ENCODE data around the gene CAMTA1.

Gene CAMTA1

DNA sequence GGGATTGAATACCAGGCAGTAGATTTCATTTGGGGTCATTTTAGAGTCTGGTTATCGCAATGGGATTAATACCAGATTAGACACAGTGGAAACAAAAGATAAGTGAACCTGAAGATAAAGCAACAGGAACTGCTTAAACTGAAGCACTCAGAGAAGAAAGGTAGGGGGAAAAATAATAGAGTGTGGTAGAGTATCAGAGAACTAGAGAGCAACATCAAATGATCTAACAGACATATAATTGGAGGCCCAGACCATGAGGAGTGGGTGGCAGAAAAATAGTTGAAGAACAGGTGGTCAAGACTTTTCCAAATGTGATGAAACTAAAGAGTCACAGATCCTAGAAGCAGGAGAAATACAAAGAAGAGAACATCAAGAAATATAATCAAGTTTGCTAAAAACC, 484.3 kb downstream of the CAMTA1 start:
- DNase-seq (ENCODE audit: low read depth) = no peak
- TF ChIP-seq, protein P1, sequence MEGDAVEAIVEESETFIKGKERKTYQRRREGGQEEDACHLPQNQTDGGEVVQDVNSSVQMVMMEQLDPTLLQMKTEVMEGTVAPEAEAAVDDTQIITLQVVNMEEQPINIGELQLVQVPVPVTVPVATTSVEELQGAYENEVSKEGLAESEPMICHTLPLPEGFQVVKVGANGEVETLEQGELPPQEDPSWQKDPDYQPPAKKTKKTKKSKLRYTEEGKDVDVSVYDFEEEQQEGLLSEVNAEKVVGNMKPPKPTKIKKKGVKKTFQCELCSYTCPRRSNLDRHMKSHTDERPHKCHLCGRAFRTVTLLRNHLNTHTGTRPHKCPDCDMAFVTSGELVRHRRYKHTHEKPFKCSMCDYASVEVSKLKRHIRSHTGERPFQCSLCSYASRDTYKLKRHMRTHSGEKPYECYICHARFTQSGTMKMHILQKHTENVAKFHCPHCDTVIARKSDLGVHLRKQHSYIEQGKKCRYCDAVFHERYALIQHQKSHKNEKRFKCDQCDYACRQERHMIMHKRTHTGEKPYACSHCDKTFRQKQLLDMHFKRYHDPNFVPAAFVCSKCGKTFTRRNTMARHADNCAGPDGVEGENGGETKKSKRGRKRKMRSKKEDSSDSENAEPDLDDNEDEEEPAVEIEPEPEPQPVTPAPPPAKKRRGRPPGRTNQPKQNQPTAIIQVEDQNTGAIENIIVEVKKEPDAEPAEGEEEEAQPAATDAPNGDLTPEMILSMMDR (IDR thresholded peaks at IDR 0.05; ENCODE audit: low read depth, low read length, missing control alignments) = no peak
- no peak overlapping the region for H3K4me3 ChIP-seq (ENCODE audit: low read depth, low read length)

GRCh38 chr1:7274256-7274655, 489.0 kb downstream of the CAMTA1 start:
- TF ChIP-seq, protein P1 (IDR thresholded peaks at IDR 0.05; ENCODE audit: low read depth, low read length, missing control alignments) = no peak
- no peak overlapping the region for H3K4me3 ChIP-seq (ENCODE audit: low read depth, low read length)
- no peak for DNase-seq (ENCODE audit: low read depth)

DNA sequence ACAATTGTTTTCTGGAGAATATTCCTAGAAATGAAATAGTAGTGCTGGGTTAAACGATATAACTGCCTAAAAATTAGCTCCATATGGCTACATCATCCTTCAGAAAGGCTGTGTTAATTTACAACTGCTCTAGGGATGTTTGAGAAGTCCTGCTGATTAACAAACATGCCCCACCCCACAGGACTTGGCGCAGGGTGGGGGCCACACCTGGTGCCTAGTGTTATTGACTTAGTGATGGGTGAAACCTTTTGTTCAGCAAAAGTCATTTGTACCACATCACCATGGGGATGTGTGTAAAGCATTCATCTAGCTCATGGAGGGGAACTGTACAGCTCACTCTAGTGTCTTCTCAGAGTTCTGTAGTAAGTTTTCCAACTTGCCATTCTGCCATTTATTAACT, 492.8 kb downstream of the CAMTA1 start:
- H3K4me3 ChIP-seq (ENCODE audit: low read depth, low read length) = no peak overlapping the region
- DNase-seq (ENCODE audit: low read depth) = no peak
- TF ChIP-seq, protein P1 (IDR thresholded peaks at IDR 0.05; ENCODE audit: low read depth, low read length, missing control alignments) = no peak

DNA sequence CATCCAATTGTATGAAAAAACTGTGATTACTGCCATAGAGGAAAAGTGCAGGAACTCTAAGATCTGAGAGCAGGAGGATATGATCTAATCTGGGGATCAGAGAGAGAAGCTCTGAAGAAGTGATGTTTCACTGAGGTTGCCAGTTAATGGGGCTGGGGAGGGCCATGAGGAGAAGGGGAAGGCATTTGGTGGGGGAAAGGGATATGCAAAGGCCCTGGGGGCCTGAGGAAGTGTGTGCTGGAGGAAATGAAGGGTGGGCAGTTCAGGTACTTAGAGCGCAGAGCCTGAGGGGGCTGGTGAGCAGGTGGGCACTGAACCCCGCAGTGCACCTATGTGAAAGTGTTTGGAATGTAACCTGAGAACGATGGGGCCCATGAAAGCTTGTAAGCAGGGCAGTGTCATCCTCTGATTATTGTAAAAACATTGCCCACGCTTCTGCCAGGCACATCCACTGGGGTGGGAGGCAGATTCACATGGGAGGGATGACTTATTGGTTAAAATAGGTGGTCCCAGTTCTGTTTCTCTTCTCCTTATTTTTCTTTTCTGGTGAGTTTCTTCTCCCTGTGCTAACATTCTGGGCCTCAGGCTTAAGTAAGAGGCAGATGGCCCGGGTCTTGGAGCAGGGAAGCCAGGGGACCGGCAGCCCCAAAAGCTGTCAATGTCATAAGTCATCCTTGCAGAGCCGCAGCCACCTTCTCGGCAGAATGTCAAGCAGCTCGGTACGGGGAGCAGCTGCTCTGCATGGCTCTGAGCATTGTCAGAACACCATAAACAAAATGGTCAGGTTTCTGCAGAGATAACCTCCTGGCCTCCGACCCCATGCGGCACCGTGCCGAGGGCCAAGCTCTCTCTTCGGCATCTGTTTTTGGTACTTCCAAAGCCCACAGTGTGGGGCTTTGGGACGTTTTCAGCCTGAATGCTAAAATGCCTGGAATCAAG, 493.8 kb downstream of the CAMTA1 start:
- DNase-seq (ENCODE audit: low read depth) = no peak
- TF ChIP-seq, protein P1 (IDR thresholded peaks at IDR 0.05; ENCODE audit: low read depth, low read length, missing control alignments) = no peak

DNA sequence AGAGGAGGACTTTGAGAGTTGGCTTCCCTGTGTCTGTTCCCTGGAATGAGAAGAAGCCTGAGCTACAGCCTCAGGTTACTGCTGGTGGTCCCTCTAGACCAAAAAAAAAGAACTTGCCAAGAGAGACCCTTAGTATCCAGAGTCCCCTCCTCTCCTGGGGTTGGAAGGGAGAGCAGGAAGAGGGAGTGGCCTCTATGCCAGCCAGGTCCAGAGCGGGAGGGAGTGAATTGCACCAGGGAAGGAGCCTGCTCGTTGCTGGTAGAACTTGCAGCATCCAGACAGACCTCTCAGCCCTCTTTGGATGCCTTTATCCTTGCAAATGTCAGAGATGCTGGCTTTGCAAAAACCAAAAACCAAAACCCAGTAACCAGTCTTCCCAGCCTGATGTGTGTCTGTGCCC, 494.5 kb downstream of the CAMTA1 start:
- H3K4me3 ChIP-seq (ENCODE audit: low read depth, low read length) = no peak overlapping the region
- DNase-seq (ENCODE audit: low read depth) = no peak
- TF ChIP-seq, protein P1 (IDR thresholded peaks at IDR 0.05; ENCODE audit: low read depth, low read length, missing control alignments) = no peak

More for the DNA sequence above, 493.8 kb downstream of the CAMTA1 start:
- H3K4me3 ChIP-seq (ENCODE audit: low read depth, low read length) = no peak overlapping the region

DNA sequence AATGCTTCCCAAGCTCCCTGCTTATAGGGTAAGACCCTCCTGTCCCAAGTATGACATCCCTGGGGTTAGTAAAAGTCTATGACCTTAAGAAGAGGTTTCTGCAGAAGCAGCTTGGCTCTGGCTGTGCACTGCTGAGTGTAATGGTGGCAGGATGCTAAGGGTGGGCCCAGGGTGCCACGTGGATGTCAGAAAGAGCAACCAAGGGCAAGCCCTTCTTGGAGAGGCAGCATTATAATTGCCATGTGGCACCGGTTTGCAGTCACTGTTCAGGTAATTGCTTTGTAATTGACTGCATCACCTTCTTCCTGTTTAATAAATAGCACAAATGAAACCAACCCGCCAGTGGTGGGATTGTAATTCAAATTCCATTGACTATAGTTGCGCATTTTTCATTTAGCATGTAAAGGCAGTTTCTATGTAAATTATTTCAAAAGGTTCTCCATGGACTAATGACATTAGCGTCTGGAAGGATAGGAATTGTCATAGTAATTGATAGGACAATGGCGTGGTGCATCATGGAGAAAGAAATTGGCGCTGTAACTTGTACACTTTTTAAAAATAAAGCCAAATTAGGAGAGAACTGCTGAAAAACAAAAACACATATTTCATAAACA, 495.2 kb downstream of the CAMTA1 start:
- TF ChIP-seq, protein P1 (IDR thresholded peaks at IDR 0.05; ENCODE audit: low read depth, low read length, missing control alignments) = no peak
- H3K4me3 ChIP-seq (ENCODE audit: low read depth, low read length) = no peak overlapping the region
- no peak for DNase-seq (ENCODE audit: low read depth)

All from GM12864 (cell line).